ENCODE results near the gene ATP2C2. TPM values are rescaled to one million over a fixed set of nuclear protein-coding genes. Genes with fewer than 3 reads are reported as not detected.

ATP2C2 gene
- total and polyA plus RNA-seq, 8 donors: 11.2 to 52.8 (median 22.2) TPM

DNA sequence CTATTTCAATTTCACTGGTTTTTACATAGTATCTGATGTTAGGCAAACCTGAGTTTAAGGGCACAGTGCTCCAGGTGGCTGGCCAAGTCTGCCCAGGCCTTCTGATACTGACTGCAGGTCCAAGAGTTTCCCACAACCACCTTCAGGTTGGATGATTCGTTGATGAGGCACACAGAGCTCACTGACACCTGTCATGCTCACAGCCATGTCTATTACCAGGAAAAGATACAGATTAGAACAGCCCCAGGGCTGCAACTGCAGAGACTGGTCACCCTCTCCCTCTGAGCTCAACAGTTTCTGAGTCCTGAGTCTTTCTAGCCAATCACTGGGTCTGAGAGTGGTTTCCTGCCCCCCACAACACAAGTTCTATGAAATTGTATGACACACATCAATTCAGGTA, 98.9 kb downstream of the ATP2C2 start:
- peaks cover 0 to 20% of the 10 kb centered on the region in 2 donors for H3K9me3 ChIP-seq
- no peaks in the 10 kb centered on the region for H3K4me1 ChIP-seq
- no peak overlapping the region for H3K4me3 ChIP-seq
- H3K27me3 ChIP-seq: no peaks in the 10 kb centered on the region
- DNase-seq (no peak), ATAC-seq (no peak)
- TF ChIP-seq, protein P1, sequence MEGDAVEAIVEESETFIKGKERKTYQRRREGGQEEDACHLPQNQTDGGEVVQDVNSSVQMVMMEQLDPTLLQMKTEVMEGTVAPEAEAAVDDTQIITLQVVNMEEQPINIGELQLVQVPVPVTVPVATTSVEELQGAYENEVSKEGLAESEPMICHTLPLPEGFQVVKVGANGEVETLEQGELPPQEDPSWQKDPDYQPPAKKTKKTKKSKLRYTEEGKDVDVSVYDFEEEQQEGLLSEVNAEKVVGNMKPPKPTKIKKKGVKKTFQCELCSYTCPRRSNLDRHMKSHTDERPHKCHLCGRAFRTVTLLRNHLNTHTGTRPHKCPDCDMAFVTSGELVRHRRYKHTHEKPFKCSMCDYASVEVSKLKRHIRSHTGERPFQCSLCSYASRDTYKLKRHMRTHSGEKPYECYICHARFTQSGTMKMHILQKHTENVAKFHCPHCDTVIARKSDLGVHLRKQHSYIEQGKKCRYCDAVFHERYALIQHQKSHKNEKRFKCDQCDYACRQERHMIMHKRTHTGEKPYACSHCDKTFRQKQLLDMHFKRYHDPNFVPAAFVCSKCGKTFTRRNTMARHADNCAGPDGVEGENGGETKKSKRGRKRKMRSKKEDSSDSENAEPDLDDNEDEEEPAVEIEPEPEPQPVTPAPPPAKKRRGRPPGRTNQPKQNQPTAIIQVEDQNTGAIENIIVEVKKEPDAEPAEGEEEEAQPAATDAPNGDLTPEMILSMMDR (IDR thresholded peaks at IDR 0.05): no peak
- peaks cover 0 to 49% of the 10 kb centered on the region in 2 donors for H3K36me3 ChIP-seq
- intact Hi-C loops (cut with DNase I): no loop called here
- H3K27ac ChIP-seq: no peak overlapping the region

DNA sequence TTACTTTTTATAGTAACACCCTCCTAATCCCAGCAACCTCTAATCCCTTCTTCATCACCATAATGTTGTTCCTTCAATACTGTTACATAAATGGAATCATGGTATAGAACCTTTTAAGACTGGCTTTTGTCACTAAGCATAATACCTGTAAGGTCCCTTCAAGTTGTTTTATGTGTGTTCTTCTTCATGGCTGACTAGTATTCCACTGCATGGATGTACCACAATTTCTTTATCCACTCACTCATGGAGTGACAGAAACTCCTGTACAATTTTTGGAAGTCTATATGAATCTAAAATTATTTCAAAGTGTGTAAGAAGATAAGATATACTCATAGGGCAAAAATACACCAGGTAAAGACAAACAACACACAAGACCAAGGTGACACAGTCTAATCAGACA, 99.4 kb downstream of the ATP2C2 start:
- no peak for ATAC-seq
- peaks cover 0 to 20% of the 10 kb centered on the region in 2 donors for H3K9me3 ChIP-seq
- intact Hi-C loops (cut with DNase I): no loop called here
- no peak overlapping the region for H3K27ac ChIP-seq
- H3K27me3 ChIP-seq: no peaks in the 10 kb centered on the region
- DNase-seq: no peak
- TF ChIP-seq, protein P1 (IDR thresholded peaks at IDR 0.05): no peak
- no peaks in the 10 kb centered on the region for H3K4me1 ChIP-seq
- H3K36me3 ChIP-seq: peaks cover 0 to 45% of the 10 kb centered on the region in 2 donors
- H3K4me3 ChIP-seq: no peak overlapping the region

DNA sequence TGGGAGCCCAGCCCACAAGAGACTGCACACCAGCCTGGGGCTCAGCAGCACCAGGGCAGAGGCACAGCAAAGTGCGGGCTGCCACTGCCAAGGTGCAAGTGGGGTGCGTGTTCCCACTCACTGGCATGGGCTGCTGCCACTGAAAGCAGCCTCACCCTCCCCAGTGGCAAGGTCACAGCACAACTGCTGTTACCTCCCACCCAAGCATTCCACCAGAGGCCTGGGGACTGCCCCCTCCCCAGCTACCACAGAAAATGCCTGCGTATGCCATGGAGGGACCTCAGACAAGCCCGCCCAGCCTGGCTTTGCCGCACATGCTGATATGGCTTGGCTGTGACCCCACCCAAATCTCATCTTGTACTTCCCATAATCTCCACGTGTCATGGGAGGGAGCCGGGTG, 103.0 kb downstream of the ATP2C2 start:
- Histone ChIP-seq H3K4me1 (no peaks in the 10 kb centered on the region), H3K36me3 (peaks cover 0 to 16% of the 10 kb centered on the region in 2 donors), H3K9me3 (peaks cover 0 to 19% of the 10 kb centered on the region in 2 donors), H3K4me3 (no peak overlapping the region), H3K27me3 (no peaks in the 10 kb centered on the region), H3K27ac (no peak overlapping the region)
- TF ChIP-seq, protein P1 (IDR thresholded peaks at IDR 0.05): no peak
- DNase-seq (no peak), ATAC-seq (no peak)
- intact Hi-C loops (cut with DNase I): no loop called here

DNA sequence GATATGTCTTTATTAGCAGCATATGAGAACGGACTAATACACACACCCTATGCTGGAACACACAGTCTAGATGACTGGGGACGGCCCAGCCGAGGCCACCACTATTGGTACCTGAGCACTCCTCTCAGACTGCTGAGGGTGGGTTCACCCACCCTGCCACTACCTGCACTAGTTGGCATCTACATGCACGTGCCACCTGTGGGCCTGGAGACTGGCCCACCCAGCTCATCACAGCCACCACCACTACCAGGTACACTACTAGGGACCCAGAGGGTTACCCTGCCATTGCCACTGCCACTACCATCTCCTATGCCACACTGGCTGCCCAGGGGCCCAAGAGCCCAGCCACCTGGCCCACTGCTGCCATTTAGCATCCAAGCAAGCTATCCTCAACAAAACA, 103.6 kb downstream of the ATP2C2 start:
- H3K27ac ChIP-seq: no peak overlapping the region
- DNase-seq (no peak), ATAC-seq (no peak)
- no peak overlapping the region for H3K4me3 ChIP-seq
- H3K4me1 ChIP-seq: no peaks in the 10 kb centered on the region
- intact Hi-C loops (cut with DNase I): no loop called here
- H3K27me3 ChIP-seq: no peaks in the 10 kb centered on the region
- TF ChIP-seq, protein P1 (IDR thresholded peaks at IDR 0.05): no peak
- H3K36me3 ChIP-seq: peaks cover 0 to 9% of the 10 kb centered on the region in 2 donors
- peaks cover 0 to 12% of the 10 kb centered on the region in 2 donors for H3K9me3 ChIP-seq

DNA sequence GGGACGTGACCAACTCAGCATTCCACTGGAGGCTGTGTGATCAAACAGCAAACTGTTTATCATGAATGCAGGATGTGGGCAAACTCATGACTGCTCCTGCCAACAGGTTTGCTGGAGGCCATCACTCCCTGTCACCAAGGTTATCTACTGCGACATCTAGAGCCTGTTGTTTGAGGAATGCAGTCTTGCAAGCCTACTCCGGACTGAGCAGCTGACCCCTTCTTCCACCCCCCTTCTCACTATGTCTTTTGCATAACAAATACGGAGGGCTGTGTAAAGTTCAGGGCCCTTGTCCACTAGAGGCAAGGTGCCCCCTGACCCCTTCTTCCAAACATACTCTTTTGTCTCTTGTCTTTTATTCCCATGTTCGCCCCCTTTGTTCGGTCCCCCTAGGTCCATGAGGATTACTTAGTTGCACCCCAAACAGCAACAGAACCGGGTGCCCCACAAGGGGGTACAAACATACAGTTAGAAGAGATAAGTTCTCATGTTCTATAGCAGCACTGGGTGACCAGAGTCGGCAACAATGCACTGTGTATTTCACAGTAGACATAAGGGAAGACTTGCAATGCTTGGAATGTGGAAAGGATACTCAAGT, 107.4 kb downstream of the ATP2C2 start:
- Histone ChIP-seq H3K27me3 (no peaks in the 10 kb centered on the region), H3K36me3 (peaks cover 0 to 26% of the 10 kb centered on the region in 2 donors), H3K27ac (no peak overlapping the region), H3K9me3 (peaks cover 0 to 5% of the 10 kb centered on the region in 2 donors), H3K4me1 (no peaks in the 10 kb centered on the region), H3K4me3 (no peak overlapping the region)
- intact Hi-C loops (cut with DNase I): no loop called here
- TF ChIP-seq, protein P1 (IDR thresholded peaks at IDR 0.05): no peak
- ATAC-seq (no peak), DNase-seq (no peak)
